Thyroid gland (tissue), 4 donors: Measurements from ENCODE around the gene NR4A1. TPM values are rescaled to one million over a fixed set of nuclear protein-coding genes. Genes with fewer than 3 reads are reported as not detected.
A peak's percentile ranks its signal among the peaks of the same experiment; 100 is the strongest.

Experiments
- DNase-seq, 2 donors: peaks; one replicate each; pipeline ENCODE4 v3.0.0-alpha.2; 2019
- H3K27ac ChIP-seq, 3 donors: fragments of 200-600 bp; sonication (generic); 1 replicate in 2 of 3; 2 replicates in 1 of 3; pipeline ENCODE4 v1.5.1; 2016 to 2019; ENCODE audit warnings: mild to moderate bottlenecking in 1 of 3, moderate library complexity in 1 of 3
- H3K27me3 ChIP-seq: fragments of 200-600 bp; sonication (generic); one replicate; pipeline ENCODE4 v1.5.1; 2019
- H3K36me3 ChIP-seq, 2 donors: fragments of 200-600 bp; sonication (generic); one replicate each; pipeline ENCODE4 v1.5.1; 2016 to 2019
- H3K4me1 ChIP-seq, 2 donors: fragments of 200-600 bp; sonication (generic); one replicate each; pipeline ENCODE4 v1.5.1; 2017 to 2019
- H3K4me3 ChIP-seq, 3 donors: fragments of 200-600 bp; sonication (generic); replicated peaks in 1 of 3; 1 replicate in 2 of 3; 2 replicates in 1 of 3; pipeline ENCODE4 v1.5.1; 2016; ENCODE audit warnings: mild to moderate bottlenecking in 1 of 3
- H3K9me3 ChIP-seq: fragments of 200-600 bp; sonication (generic); one replicate; pipeline ENCODE4 v1.5.1; 2017
- POLR2A ChIP-seq, 2 donors: fragments of 450-650 bp; IDR thresholded peaks; one replicate each; pipeline ENCODE4 v1.6.1; 2017; ENCODE audit warnings: antibody characterized with exemption in 2 of 2, mild to moderate bottlenecking in 2 of 2, moderate library complexity in 1 of 2
- WGBS, 2 donors: methylation state at CpG; one replicate each; pipeline ENCODE4 v1.1.5; 2017; 5-methylcytosine and 5-hydroxymethylcytosine counted together
- intact Hi-C: fragments of 100-400 bp; cut with DNase I; formaldehyde crosslinking; loops from one replicate; pipeline ENCODE4 v1.15.1; 2023
- total RNA-seq, 4 donors: library from RNA; depleted of rRNA; stranded (reverse); fragments of >200 nt; gene quantifications; one replicate each; pipeline ENCODE4 v1.2.3, GENCODE V29; 2016
- TF ChIP-seq, protein P1 (sequence below), 6 experiments: fragments of 200-600 bp in 3 of 6; fragments of 450-650 bp in 3 of 6; sonication (generic) in 3 of 6; IDR thresholded peaks; one replicate each; pipeline ENCODE4 v1.5.1; 2016 to 2019; ENCODE audit warnings: antibody characterized with exemption in 6 of 6, mild to moderate bottlenecking in 2 of 6, inconsistent platforms in 1 of 6, moderate library complexity in 1 of 6

Gene NR4A1
- 100 to 1,000 TPM in 1 of 4 donors, 10 to 100 TPM in 3; 46.3 to 156 (median 83.5) TPM for total RNA-seq

DNA sequence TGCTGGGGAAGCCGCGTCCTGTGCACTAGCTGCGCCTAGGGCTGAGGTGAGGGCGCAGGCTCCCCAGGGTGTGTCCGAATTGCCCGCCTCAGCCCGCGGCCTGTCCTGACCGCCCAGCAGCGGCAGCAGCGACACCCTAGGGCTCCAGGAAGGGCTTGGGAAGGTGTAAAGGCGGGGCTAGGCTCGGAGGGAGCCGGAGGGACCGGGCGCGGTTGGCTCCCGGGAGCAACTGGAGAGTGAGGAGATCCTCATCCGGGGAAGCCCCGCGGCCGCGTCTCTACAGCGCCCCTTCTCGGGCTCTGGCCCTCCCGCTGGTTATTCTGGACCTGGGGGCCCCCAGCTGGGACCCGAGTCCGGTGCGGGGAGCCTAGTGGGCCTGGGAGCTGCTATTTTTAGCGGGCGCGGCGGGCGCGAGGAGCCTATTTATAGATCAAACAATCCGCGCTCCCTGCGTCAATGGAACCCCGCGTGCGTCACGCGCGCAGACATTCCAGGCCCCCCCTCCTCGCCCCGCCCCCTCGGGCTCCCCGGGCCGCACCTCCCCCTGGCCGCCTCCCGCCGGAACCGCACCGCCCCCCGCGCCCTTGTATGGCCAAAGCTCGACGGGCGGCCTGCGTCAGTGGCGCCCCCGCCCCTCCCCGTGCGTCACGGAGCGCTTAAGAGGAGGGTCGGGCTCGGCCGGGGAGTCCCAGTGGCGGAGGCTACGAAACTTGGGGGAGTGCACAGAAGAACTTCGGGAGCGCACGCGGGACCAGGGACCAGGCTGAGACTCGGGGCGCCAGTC lies at the start of gene NR4A1:
TSS of gene NR4A1 (plus strand) at position 685 of the 784 bp plus-strand sequence. CDS start 2,887 bp downstream, outside the sequence.
- intact Hi-C loops, result no loop called here
- H3K27ac ChIP-seq, result peak within 1 kb of the TSS; percentile 99 to 100 (median 99)
- H3K36me3 ChIP-seq, result peaks cover 11 to 25% of the 10 kb centered on the region in 2 donors
- peak within 1 kb of the TSS; percentile 21 to 48 (median 47) for H3K4me3 ChIP-seq
- no peaks in the 10 kb centered on the region for H3K9me3 ChIP-seq
- peak; percentile 99 for DNase-seq
- WGBS, 2 donors, result 4% methylated on average over 5 of the region's 77 CpGs; no CpG with 5 or more reads in 1 of the 2 donors
- peaks cover 21 to 42% of the 10 kb centered on the region in 2 donors for H3K4me1 ChIP-seq
- TF ChIP-seq, protein P1, sequence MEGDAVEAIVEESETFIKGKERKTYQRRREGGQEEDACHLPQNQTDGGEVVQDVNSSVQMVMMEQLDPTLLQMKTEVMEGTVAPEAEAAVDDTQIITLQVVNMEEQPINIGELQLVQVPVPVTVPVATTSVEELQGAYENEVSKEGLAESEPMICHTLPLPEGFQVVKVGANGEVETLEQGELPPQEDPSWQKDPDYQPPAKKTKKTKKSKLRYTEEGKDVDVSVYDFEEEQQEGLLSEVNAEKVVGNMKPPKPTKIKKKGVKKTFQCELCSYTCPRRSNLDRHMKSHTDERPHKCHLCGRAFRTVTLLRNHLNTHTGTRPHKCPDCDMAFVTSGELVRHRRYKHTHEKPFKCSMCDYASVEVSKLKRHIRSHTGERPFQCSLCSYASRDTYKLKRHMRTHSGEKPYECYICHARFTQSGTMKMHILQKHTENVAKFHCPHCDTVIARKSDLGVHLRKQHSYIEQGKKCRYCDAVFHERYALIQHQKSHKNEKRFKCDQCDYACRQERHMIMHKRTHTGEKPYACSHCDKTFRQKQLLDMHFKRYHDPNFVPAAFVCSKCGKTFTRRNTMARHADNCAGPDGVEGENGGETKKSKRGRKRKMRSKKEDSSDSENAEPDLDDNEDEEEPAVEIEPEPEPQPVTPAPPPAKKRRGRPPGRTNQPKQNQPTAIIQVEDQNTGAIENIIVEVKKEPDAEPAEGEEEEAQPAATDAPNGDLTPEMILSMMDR (IDR thresholded peaks at IDR 0.05), result no peak
- TF ChIP-seq POLR2A (IDR thresholded peaks at IDR 0.05), result peak; percentile 92 to 98
- H3K27me3 ChIP-seq, result no peaks in the 10 kb centered on the region

DNA sequence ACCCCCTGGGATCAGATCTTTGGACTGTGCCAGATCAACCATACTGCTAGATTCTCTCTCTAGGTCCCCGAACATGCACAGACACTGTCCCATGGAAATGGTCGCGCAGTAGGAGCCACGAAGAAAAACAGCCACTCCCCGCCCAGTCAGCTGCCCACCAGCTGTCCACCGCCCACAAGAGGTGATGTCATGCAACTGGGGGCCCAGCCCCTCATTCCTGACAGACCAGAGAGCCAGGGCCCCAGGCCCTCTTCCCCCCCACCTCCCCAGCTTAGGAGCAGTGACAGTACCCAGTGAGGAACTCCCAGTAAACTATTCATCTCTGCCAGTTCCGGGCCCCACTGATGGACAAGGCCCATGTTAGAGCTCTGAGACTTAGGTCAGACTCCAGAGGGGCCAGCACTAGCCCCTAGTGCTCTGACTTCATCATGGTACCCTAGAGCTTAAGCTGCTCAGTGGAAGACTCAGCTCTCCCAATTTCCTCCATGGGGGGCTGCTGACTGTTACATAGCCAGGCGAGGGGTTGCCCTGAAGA lies 48.2 kb upstream of the NR4A1 start:
- no peak overlapping the region for H3K4me3 ChIP-seq
- TF ChIP-seq, protein P1 (IDR thresholded peaks at IDR 0.05), result no peak
- no peak for TF ChIP-seq POLR2A (IDR thresholded peaks at IDR 0.05)
- no peak for DNase-seq
- no peaks in the 10 kb centered on the region for H3K9me3 ChIP-seq
- H3K27ac ChIP-seq, result no peak overlapping the region
- WGBS, 2 donors, result 91 to 92% methylated on average over 7 to 8 of the region's 8 CpGs
- intact Hi-C loops, result no loop called here
- H3K27me3 ChIP-seq, result no peaks in the 10 kb centered on the region
- peaks cover 7 to 10% of the 10 kb centered on the region in 2 donors for H3K4me1 ChIP-seq
- H3K36me3 ChIP-seq, result no peaks in the 10 kb centered on the region

DNA sequence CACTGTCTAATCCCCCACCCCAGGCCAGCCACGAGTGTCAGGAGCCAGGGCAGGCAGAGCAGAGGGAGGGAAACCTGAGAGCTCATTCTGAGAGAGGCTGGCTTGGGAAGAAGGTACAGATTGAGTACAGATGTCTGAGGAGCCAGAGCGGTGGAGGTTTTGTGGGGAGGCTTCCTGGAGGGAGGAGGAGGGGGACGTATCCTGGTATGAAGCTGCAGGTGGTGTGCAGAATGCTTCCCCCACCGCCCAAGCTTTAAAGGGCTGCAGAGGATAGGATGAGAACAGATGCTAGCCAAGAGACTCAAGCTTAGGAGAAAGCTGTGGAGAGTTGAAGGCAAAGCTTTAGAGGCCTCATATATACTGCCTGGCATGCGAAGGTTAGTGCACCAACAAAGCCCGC lies 47.7 kb upstream of the NR4A1 start:
- Histone ChIP-seq H3K36me3 (no peaks in the 10 kb centered on the region), H3K4me3 (no peak overlapping the region), H3K4me1 (peaks cover 7 to 10% of the 10 kb centered on the region in 2 donors), H3K9me3 (no peaks in the 10 kb centered on the region), H3K27me3 (no peaks in the 10 kb centered on the region), H3K27ac (no peak overlapping the region)
- TF ChIP-seq, protein P1 (IDR thresholded peaks at IDR 0.05), result no peak
- no peak for TF ChIP-seq POLR2A (IDR thresholded peaks at IDR 0.05)
- 84 to 89% methylated on average over 6 of the region's 6 CpGs for WGBS, 2 donors
- no peak for DNase-seq
- intact Hi-C loops, result no loop called here

DNA sequence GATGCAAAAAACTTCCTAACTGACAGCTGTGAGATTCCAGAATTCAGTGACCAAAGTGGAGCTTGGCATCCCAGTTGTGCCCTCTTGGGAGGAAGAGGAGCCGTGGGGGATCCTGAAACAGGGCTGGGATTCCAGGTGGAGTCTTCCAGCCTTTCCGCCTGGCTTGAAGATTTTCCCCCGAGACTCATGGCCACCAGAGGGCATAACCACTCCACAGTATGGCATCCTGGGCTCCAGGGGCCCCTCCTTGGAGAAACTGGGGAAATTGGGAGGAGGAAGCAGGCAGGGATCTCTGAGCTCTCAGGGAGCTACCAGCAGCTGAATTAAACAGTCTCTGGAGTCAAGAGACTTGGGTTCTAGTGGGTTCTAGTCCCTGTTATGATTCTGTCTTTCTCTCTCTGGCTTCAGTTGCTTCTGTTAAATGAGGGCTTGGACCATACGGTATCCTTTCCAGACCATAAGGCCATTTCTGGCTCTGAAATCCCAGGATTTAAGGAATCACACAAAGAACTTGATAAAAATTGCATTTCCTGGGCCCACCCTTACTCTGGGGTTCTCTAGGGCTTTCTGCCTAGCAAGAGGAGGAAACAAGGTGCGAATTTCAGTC lies 47.1 kb upstream of the NR4A1 start:
- H3K4me1 ChIP-seq, result peaks cover 7 to 10% of the 10 kb centered on the region in 2 donors
- intact Hi-C loops, result no loop called here

More for the DNA sequence above, 47.1 kb upstream of the NR4A1 start:
- Histone ChIP-seq H3K36me3 (no peaks in the 10 kb centered on the region), H3K4me3 (no peak overlapping the region), H3K27me3 (no peaks in the 10 kb centered on the region), H3K27ac (no peak overlapping the region), H3K9me3 (no peaks in the 10 kb centered on the region)
- TF ChIP-seq, protein P1 (IDR thresholded peaks at IDR 0.05), result peak; percentile 22 to 64 (median 50)
- TF ChIP-seq POLR2A (IDR thresholded peaks at IDR 0.05), result no peak
- DNase-seq, result peak; percentile 56 to 59
- WGBS, 2 donors, result 59 to 60% methylated on average over 5 of the region's 5 CpGs
